Tibial nerve (tissue), 4 donors: ENCODE data around the gene APBA3.

Experiments
- CTCF ChIP-seq, 5 experiments: fragments of 200-600 bp in 3 of 5; fragments of 450-650 bp in 2 of 5; sonication (generic) in 3 of 5; IDR thresholded peaks; one replicate each; pipeline ENCODE4 v1.5.1; 2016 to 2019; ENCODE audit warnings: antibody characterized with exemption in 5 of 5, mild to moderate bottlenecking in 3 of 5, moderate library complexity in 2 of 5
- EP300 ChIP-seq, 2 donors: sonication (generic); formaldehyde crosslinking; IDR thresholded peaks; one replicate each; pipeline ENCODE4 v1.6.1; 2017; ENCODE audit warnings: antibody characterized with exemption in 2 of 2, mild to moderate bottlenecking in 1 of 2
- POLR2A ChIP-seq, 2 donors: fragments of 450-650 bp; IDR thresholded peaks; one replicate each; pipeline ENCODE4 v1.6.1; 2017; ENCODE audit warnings: antibody characterized with exemption in 2 of 2, mild to moderate bottlenecking in 2 of 2, moderate library complexity in 2 of 2

GRCh38 chr19:3751236-3751635 lies 10.3 kb downstream of the APBA3 start:
- TF ChIP-seq CTCF (IDR thresholded peaks at IDR 0.05) = no peak
- TF ChIP-seq POLR2A (IDR thresholded peaks at IDR 0.05) = no peak
- TF ChIP-seq EP300 (IDR thresholded peaks at IDR 0.05) = no peak
